ENCODE results near the gene UBXN1. TPM values are rescaled to one million over a fixed set of nuclear protein-coding genes. Genes with fewer than 3 reads are reported as not detected.

UBXN1 gene, protein sequence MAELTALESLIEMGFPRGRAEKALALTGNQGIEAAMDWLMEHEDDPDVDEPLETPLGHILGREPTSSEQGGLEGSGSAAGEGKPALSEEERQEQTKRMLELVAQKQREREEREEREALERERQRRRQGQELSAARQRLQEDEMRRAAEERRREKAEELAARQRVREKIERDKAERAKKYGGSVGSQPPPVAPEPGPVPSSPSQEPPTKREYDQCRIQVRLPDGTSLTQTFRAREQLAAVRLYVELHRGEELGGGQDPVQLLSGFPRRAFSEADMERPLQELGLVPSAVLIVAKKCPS
- total RNA-seq, result 141 TPM

GRCh38 chr11:62678770-62679696 lies at the start of gene UBXN1:
Gene UBXN1 (minus strand): TSS chr11:62679073. CDS start chr11:62678923, 150 bp downstream.
- peak; percentile 71 to 89 (median 88) for DNase-seq (ENCODE audit: low read depth in 2 of 3, low spot score in 2 of 3)

DNA sequence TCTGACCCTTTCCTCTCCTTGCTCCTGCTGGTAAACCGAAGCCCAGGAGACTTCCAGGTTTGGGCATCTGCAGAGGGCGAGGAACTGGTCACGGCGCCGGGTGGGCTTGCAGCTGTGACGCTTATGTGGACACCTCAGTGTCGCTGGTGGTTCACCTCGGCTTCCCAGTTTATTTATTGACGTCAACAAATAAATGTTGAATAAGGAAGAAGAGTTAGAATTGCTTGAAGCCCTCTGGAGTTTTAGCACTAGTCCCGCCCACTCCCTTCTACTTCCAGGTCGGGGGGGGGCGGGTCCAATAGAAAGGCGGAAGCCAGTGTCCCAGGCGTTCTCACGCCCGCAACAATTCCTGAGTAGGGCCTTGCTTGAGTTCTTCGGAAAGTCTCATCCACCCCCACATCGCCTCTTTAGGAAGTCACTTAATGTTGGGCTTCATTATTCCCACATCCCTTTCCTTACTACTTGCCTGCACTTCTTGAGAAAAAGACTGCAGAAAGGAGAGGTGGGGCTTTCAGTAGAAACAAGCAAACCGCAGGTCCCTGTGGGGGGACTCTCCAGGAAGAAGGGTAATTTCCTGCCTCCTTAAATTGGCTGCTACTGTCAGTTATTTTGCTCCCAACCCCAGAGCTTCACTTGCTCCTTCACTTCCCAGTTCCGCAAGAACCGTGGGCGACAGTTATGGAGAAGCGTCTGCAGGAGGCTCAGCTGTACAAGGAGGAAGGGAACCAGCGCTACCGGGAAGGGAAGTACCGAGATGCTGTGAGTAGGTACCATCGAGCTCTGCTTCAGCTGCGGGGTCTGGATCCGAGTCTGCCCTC lies 49.5 kb upstream of the UBXN1 start, which contains the start of gene TTC9C:
TTC9C (plus strand) TSS at position 316 of the 818 bp plus-strand sequence; CDS start at position 679, 363 bp downstream.
- peak; percentile 67 to 93 (median 88) for DNase-seq (ENCODE audit: low read depth in 2 of 3, low spot score in 2 of 3)

GRCh38 chr11:62727872-62728170 lies 48.9 kb upstream of the UBXN1 start:
- DNase-seq (ENCODE audit: low read depth in 2 of 3, low spot score in 2 of 3), result peak in 2 of 3 donors; percentile 97 to 99

DNA sequence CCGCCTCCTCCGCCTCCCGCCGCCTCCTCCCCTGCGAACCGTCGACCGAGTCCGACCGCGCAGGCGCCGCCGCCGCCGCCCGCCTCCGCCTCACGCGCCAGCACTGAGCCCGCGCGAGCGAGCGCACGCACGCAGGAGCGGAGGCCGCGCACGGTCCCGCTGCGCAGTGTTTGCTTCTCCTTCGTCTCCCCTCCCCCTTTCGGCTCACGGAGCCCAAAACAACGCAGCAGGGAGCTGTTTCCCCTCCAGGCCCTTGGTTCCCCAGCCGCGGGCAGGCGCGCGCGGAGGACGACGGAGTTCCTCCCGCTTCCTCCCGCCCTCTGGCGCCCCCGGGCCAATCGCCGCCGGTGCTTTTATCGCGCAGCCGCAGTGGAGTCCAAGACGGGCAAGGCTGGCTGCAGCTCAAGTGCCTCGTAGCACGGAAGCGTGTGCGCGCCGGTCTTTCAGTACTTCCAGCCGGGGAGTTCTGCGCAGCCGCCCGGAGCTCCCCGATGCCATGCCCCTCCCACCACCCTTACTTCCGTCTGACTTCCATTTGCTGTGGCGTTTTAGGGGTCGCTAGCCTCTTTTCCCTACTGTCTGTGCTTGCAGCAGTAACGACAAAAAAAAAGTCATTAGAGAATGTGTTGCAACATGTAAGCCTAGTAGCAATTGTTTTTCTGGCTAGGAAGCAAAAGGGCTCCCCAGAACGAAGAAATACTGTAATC lies 48.4 kb upstream of the UBXN1 start, which contains the start of gene HNRNPUL2:
HNRNPUL2 (minus strand) TSS at position 293 of the 707 bp plus-strand sequence. CDS start 301 bp downstream, outside the sequence.
- peak; percentile 94 to 100 (median 99) for DNase-seq (ENCODE audit: low read depth in 2 of 3, low spot score in 2 of 3)

- DNase-seq (ENCODE audit: low read depth in 2 of 3, low spot score in 2 of 3), result no peak
Measured at GRCh38 chr11:62726915-62727164, 48.0 kb upstream of the UBXN1 start.

DNA sequence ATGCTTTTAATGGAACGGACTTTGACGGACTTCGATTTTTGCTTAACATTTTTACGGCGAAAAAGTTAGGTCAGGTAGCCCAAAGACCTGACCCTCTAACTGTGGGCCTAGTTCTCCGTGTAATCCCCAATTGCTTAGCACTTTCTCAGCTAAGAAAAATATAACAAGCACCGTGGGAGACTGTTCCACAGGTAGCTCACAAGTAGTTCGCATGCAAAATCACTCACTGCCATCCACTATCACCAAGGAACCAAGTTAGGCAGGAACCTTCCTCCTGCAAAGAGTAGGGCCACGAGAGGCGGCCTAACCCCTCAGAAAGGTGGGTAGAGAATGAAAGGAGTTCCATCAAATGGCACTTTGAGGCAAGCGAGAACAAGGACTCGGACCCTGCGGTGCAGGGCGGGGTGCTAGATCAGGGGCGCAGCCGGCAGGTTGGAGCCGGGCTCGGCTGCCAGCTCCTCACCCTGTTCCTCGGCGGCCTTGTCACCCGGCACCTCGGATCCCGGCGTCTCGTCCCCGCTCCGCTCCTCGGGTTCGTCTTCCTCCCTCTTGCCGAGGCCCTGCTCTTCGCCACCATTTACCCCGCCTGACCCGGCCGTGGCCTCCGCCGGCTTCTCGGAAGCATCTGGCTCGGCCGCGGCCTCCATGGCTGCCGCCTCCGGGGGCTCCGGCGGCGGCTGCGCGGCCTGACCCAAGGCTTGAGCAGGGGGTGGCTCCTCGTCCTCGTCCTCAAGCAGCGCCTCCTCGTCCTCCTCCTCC lies 47.5 kb upstream of the UBXN1 start:
- DNase-seq (ENCODE audit: low read depth in 2 of 3, low spot score in 2 of 3), result no peak

DNA sequence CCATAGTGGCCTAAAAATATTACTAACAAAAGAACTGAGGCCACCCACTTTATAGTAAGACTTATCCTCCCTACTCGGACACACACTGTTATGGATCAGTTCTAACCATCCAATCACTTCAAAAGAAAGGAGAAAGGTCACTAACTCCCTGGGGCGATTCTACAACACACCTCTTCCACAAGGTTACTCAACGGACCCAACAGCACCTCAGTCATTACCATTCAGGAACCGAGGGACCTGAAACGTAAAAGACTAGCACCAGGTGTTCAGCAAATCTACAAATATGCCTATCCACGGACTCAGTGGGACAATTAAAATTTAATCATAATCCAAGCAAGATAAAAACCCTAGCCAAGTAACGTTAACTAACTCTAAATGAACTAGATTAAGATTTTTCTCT lies 46.8 kb upstream of the UBXN1 start:
- no peak for DNase-seq (ENCODE audit: low read depth in 2 of 3, low spot score in 2 of 3)

GRCh38 chr11:62724171-62724570 lies 45.3 kb upstream of the UBXN1 start:
- DNase-seq (ENCODE audit: low read depth in 2 of 3, low spot score in 2 of 3), result no peak

- DNase-seq (ENCODE audit: low read depth in 2 of 3, low spot score in 2 of 3), result peak in 2 of 3 donors; percentile 44 to 52
Measured at GRCh38 chr11:62721994-62722393, 43.1 kb upstream of the UBXN1 start.

DNA sequence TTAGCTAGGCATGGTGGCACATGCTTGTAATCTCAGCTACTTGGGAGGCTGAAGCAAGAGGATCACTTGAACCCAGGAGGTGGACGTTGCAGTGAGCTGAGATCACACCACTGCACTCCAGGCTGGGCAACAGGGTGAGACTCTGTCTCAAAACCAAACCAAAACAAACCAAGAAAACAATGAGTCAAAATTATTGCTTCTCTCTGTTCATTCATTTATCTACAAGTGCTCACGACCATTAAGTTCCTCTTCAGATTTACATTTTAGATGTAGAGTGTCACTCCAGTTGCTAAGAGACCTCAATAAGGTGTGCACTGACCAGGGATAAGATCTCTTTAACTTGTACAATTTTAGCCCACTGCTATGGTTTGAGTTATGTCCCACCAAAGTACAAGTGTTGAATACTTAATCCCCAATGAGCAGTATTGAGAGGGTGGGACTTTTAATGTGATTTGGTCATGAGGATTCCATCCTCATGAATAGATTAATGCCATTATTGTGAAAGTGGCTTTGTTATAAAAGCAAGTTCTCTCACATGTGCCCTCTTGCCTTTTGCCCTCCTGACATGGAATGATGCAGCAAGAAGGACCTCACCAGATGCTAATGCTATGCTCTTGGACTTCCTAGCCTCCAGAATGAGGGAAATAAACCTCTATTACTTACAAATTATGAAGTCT lies 40.6 kb upstream of the UBXN1 start:
- DNase-seq (ENCODE audit: low read depth in 2 of 3, low spot score in 2 of 3), result no peak

GRCh38 chr11:62716816-62717215 lies 37.9 kb upstream of the UBXN1 start:
- no peak for DNase-seq (ENCODE audit: low read depth in 2 of 3, low spot score in 2 of 3)

- DNase-seq (ENCODE audit: low read depth in 2 of 3, low spot score in 2 of 3), result no peak
Measured at GRCh38 chr11:62716206-62716605, 37.3 kb upstream of the UBXN1 start.

DNA sequence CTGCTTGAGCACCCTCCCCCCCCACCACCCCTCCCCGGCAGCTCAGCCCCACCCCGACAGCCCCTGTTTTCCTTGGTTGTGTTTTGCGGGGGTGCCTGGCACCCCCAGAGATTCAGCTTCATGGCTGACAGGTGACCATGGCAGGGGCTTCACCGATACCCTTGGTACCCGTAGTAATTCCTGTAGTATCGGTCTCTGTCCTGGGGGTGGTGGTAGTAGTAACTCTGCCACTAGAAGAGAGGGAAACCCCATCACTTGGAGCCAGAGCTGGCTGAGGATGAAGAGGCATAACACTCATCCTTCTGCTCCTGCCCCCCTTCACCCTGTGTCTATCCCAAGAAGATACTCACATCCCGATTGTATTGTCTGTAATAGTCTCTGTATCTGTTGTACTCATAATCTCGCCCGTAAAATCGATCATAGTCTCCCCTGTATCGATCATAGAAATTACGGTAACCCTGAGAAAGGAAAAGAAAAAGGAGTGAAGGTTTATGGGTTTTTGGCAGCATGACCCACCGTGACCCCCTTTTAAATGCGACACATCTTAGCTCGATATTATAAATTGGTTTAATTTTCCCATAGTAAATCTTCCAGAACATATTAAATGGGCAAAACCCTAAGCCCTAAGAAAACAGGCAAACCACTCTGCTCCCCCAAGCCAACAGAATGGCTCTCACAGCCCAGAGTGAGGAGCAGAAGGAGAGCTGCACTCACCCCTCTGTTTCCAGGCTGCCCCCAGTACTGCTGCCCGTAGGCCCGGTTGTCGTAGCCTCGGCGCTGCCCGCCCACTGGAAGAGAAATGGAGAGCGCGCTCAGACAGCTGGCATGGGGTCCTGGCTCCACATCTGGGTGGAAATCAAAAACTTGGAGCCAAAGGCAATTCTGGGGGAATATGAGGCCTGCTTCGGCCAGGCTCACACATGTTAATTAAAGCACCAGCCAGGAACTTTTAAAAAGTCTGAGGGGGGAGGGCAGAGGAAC lies 36.6 kb upstream of the UBXN1 start:
- no peak for DNase-seq (ENCODE audit: low read depth in 2 of 3, low spot score in 2 of 3)

- no peak for DNase-seq (ENCODE audit: low read depth in 2 of 3, low spot score in 2 of 3)
Measured at GRCh38 chr11:62713343-62713742, 34.5 kb upstream of the UBXN1 start.

- no peak for DNase-seq (ENCODE audit: low read depth in 2 of 3, low spot score in 2 of 3)
Measured at GRCh38 chr11:62712861-62713260, 34.0 kb upstream of the UBXN1 start.

DNA sequence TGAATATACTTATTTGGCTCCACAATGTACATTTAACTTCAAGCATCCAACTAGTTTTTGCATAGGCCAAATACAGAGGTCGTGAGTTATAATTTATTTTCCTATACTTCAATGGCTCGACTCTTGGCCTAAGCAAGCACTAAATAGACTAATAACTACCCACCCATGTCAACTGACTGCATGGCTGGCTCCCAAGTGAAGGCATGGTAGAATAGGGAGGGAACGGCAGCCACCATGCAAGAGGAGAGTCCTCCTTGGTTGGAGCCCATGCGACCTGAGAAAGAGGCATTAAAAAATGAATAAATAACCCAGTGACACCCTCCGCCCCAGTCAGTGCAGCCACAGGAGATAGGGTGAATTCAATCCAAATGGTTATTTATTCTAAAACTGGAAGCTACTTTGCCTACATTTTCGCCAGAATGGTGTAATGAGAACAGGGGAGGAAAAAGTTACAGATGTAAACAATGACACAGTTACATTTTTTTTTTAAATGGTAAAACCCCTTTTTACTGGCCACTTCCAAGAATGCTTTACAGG lies 33.5 kb upstream of the UBXN1 start:
- DNase-seq (ENCODE audit: low read depth in 2 of 3, low spot score in 2 of 3), result no peak

GRCh38 chr11:62710001-62710345 lies 31.1 kb upstream of the UBXN1 start:
- peak in 1 of 3 donors; percentile 37 for DNase-seq (ENCODE audit: low read depth in 2 of 3, low spot score in 2 of 3)
